K562 (cell line): ENCODE measurements around the gene CMIP. TPM values are rescaled to one million over a fixed set of nuclear protein-coding genes. Genes with fewer than 3 reads are reported as not detected.

ENCODE experiments used
- ASH1L ChIP-seq: fragments of 450-650 bp; IDR thresholded peaks from 2 replicates; pipeline ENCODE4 v1.6.1; 2018; ENCODE audit warnings: borderline replicate concordance, mild to moderate bottlenecking, low read depth; ENCODE audit not compliant: partially characterized antibody
- ATF2 ChIP-seq: sonication (generic); formaldehyde crosslinking; IDR thresholded peaks from 2 replicates; pipeline ENCODE4 v1.8.1; 2022; ENCODE audit warnings: missing genetic modification reagents
- ATF4 ChIP-seq: fragments of 450-650 bp; formaldehyde crosslinking; IDR thresholded peaks from 2 replicates; pipeline ENCODE4 v1.4.0; 2022; ENCODE audit warnings: mild to moderate bottlenecking, moderate library complexity
- ETV5 ChIP-seq: sonication (generic); formaldehyde crosslinking; IDR thresholded peaks from 2 replicates; pipeline ENCODE4 v1.4.0; 2020; ENCODE audit warnings: low read depth, mild to moderate bottlenecking, missing genetic modification reagents
- HNRNPK ChIP-seq: fragments of 200-400 bp; formaldehyde crosslinking; IDR thresholded peaks from one replicate; pipeline ENCODE4 v1.6.1; 2018; ENCODE audit warnings: mild to moderate bottlenecking, low read depth, low read length; ENCODE audit not compliant: poor library complexity, severe bottlenecking
- MYC ChIP-seq, 2 experiments: fragments of 250-450 bp in 1 of 2; sonication (Bioruptor Pico) in 1 of 2; IDR thresholded peaks; 2 replicates each; pipeline versions ENCODE4 v1.5.1 to v1.6.1; 2012 to 2021; ENCODE audit warnings: low read depth in 2 of 2, borderline replicate concordance in 1 of 2, improper control_type of control experiment in 1 of 2, low read length in 1 of 2, mild to moderate bottlenecking in 1 of 2, moderate library complexity in 1 of 2
- NCOA4 ChIP-seq: fragments of 450-650 bp; IDR thresholded peaks from 2 replicates; pipeline ENCODE4 v1.6.1; 2018; ENCODE audit warnings: mild to moderate bottlenecking; ENCODE audit not compliant: partially characterized antibody
- NONO ChIP-seq, 2 experiments: fragments of 200-400 bp in 1 of 2; fragments of 450-650 bp in 1 of 2; formaldehyde crosslinking in 1 of 2; IDR thresholded peaks; 2 replicates each; pipeline ENCODE4 v1.6.1; 2017; ENCODE audit warnings: low read depth in 2 of 2, mild to moderate bottlenecking in 2 of 2, moderate library complexity in 2 of 2, low read length in 1 of 2
- SIRT6 ChIP-seq: IDR thresholded peaks from one replicate; pipeline ENCODE4 v1.6.1; 2012; ENCODE audit warnings: low read depth, mild to moderate bottlenecking, control low read depth, inconsistent platforms, low read length, moderate library complexity
- SMARCB1 ChIP-seq: IDR thresholded peaks from 2 replicates; pipeline ENCODE4 v1.6.1; 2011; ENCODE audit warnings: improper control_type of control experiment, low read depth; ENCODE audit not compliant: insufficient read length
- TRIM25 ChIP-seq: fragments of 450-650 bp; IDR thresholded peaks from 2 replicates; pipeline ENCODE4 v1.7.0; 2016; ENCODE audit warnings: borderline replicate concordance
- TSC22D4 ChIP-seq: fragments of 450-650 bp; IDR thresholded peaks from 2 replicates; pipeline ENCODE4 v1.6.1; 2016; ENCODE audit warnings: missing genetic modification characterization, missing biosample characterization, control low read depth
- UBTF ChIP-seq, 2 experiments: IDR thresholded peaks; 2 replicates each; pipeline ENCODE4 v1.6.1; 2012; ENCODE audit warnings: improper control_type of control experiment in 2 of 2, low read depth in 2 of 2, low read length in 2 of 2, borderline replicate concordance in 1 of 2
- ZBED1 ChIP-seq: IDR thresholded peaks from 2 replicates; pipeline ENCODE4 v1.6.1; 2014
- ZFPM2 ChIP-seq: fragments of 250-450 bp; sonication (Bioruptor Pico); IDR thresholded peaks from 2 replicates; pipeline ENCODE4 v1.5.1; 2022; ENCODE audit warnings: mild to moderate bottlenecking
- ZNF408 ChIP-seq: fragments of 250-450 bp; sonication (Bioruptor Pico); IDR thresholded peaks from 2 replicates; pipeline ENCODE4 v1.4.0; 2020; ENCODE audit warnings: low read depth, mild to moderate bottlenecking, moderate library complexity
- ZNF584 ChIP-seq: fragments of 200-800 bp; sonication (Bioruptor generic); IDR thresholded peaks from 2 replicates; pipeline ENCODE4 v1.6.1; 2016; ENCODE audit warnings: low read depth, mild to moderate bottlenecking, missing genetic modification characterization, missing compliant biosample characterization
- polyA plus RNA-seq, 8 experiments: library from polyadenylated mRNA; depleted of rRNA in 4 of 8; stranded (reverse) in 5 of 8; unstranded in 3 of 8; fragments of >200 nt; fragmentation: Nextera tagmentation in 2 of 8; fragmentation: Illumina TruSeq in 1 of 8; extraction: Ambion mirVana in 2 of 8; extraction: Trizol in 1 of 8; gene quantifications; 2 replicates each; pipeline versions ENCODE4 v1.2.1 to v1.2.3, GENCODE V29; 2011 to 2014; ENCODE audit warnings: inconsistent platforms in 1 of 8, missing spikeins in 1 of 8
- total RNA-seq, 7 experiments: library from RNA; depleted of rRNA in 6 of 7; stranded (reverse); fragments of >200 nt in 6 of 7; fragmentation: Illumina TruSeq in 2 of 7; extraction: Trizol in 2 of 7; gene quantifications; 2 replicates each; pipeline versions ENCODE4 v1.2.1 to v1.2.3, GENCODE V29; 2011 to 2021; ENCODE audit warnings: low replicate concordance in 1 of 7

The CMIP gene
- total and polyA plus RNA-seq, 9 of the 15 experiments (the other 6 are each of a cell fraction or from before 2014, with no cell fraction given) = 0.94 to 82.5 (median 10.3) TPM

- TF ChIP-seq ATF4 (CRISPR knock-in tag) (no peak), ZFPM2 (CRISPR knock-in tag) (no peak), UBTF (IDR thresholded peaks at IDR 0.05; ENCODE audit: borderline replicate concordance in 1 of 2, low read depth in 2 of 2, low read length in 2 of 2) (no peak), ATF2 (no peak), ETV5 (peak; percentile 53; the same call in 1 of the 2 replicates), ZNF408 (CRISPR knock-in tag) (no peak), SMARCB1 (no peak), TRIM25 (no peak), NONO (IDR thresholded peaks at IDR 0.05; ENCODE audit: low read depth in 2 of 2, low read length in 1 of 2) (no peak), HNRNPK (no peak), ZBED1 (no peak), MYC (IDR thresholded peaks at IDR 0.05; ENCODE audit: low read depth, low read length) (no peak; the same call in 1 of the 2 replicates), MYC (CRISPR knock-in tag; IDR thresholded peaks at IDR 0.05; ENCODE audit: borderline replicate concordance, low read depth) (no peak), ZNF584 (peak; percentile 2; the same call in 1 of the 2 replicates), TSC22D4 (no peak), NCOA4 (no peak), ASH1L (no peak), SIRT6 (no peak)
Observed at GRCh38 chr16:81482329-81483063, 37.9 kb downstream of the CMIP start (continued).
